SW480 (cell line): ENCODE measurements around the gene IRS2.

Source experiments
- DNase-seq: peaks from one replicate; pipeline ENCODE4 v3.0.0-alpha.2; 2016; ENCODE audit warnings: low spot score

Gene IRS2

DNA sequence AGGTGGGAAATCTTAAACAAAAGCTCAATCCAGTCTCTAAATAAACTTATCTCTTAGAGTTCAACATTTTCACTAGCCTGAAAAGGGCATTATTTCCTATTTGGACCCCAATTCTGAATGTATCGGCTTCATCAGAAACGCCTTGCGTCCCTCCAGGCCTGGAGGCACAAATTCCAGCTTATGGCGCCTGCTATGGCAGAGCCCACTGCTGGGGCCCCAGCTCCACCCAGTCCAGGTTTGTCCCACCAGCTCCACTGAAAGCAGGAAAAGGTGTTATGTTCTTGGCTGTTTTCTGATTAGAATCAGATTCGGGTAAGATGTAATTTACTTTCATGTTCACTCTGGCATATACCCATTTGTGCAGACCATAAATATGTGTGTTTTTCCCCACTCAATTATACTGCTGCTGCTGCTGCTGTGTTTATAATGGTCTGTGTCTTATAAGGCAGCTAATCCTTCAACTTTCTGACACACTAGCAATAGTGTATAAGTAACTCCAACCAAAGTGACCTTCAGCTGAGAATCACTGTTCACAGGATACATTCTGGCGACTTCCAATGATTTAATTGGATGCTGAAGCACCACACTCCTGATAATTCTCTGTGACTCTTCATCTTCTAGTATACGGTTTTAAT lies 6.4 kb downstream of the IRS2 start:
- DNase-seq, result no peak

DNA sequence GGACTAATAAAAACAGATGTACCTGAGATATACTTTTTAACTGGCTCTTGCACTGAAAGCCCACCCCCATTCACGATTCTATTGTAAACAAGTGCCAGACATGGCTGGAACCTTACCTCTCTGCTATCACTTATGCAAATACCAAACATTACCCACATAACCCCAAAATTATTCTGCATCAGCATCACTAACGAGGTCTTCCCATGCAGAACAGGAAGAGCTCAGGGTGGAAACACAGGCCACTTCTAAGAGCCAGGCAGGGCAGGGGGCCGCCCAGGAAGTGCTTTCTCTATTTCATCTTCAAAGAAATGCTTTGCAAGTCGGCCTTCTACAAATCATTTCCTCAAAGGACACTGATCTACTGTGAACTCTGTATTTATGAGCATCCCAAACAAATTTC lies 7.3 kb downstream of the IRS2 start:
- DNase-seq, result peak; percentile 71

DNA sequence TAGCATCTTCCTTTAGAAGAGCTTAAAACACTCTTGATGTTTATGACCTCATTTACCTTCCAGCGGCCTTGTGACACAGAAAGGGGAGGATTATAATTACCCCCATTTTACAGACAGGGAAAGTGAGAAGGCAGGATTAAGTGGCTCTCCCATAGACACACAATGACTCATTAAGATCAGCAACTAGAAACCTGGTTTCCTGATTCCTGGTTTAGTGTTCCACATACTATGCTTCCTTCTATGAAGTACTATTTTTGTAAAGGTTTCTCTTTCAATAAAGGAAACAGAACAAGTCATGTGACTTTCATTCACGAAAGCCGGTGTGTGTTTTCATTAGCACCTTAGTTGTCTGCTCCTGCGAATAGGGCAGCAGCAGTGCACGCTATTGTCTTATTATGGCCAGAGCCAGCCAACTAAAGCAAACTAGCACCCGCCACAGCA lies 8.3 kb downstream of the IRS2 start:
- DNase-seq, result peak; percentile 73

DNA sequence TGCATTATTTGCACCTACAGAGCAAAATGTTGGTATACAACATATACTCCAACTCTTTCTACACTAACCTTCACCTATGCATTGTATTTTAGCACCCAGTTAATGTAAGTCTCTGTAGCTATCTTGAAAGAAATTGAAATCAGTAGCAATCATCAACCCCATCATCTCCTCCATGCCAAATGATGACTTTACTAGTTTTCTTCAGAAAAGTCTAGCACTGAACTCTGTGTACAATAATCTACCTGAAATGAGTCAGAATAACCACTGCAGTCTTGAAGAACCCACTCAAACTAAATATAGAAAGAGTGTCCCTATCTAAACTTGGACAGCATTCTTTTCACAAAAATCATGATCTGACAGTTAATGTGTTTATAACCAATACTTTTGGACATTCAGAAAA lies 9.8 kb downstream of the IRS2 start:
- no peak for DNase-seq

DNA sequence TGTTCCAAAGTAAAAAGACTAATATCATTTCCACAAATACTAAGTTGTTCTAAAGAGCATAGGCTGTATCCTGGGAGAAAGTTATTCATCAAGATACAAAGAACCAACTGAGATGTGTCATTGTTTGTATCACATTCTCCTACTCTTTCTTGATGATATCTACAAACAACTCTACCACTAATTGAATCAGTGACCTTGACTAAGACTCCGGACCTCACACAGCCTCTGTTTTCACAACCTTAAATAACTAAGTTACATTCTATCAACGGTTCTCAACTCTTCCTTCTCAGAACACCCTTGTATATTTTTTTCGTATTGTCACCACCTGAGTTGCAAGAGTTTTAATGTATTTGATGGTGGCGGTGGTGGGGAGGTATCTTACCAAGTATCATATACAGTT lies 12.6 kb downstream of the IRS2 start:
- no peak for DNase-seq

DNA sequence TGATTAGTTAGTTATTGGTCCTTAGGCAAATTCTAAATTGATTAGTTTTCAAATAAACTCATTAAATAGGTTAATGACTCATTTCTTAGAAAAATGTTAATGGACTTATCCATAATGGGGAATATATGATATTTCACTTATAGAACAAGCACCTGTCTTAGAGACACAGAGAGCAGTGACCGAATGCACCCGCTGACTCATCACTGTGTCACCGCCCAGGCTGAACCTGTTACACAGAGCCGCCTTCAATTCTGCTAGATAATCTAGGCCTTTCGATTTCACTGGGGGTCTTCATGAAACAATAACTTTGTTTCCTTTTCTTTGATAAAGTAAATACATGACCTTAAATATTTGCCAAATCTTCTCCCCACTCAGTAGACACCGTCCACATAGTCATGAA lies 13.1 kb downstream of the IRS2 start:
- no peak for DNase-seq

DNA sequence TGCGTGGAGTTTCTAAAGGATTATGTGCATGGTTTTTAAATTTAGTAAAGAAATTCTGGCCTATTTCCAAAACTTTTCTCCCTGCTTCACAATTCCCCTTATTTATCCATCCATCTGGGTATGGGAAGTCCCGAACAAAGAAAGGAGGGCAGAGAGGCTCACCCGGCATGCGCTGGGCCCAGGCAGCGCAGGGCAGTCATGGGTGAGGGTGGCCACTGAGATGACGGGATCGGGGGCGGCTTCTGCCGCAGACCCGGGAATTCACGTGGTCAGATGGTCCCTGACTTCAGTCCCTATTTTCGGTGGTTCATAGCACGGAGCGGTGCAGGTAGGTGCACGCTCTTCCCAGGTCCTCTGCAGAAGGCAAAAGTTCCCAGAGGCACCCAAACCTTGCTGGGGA lies 14.5 kb downstream of the IRS2 start:
- DNase-seq, result no peak

DNA sequence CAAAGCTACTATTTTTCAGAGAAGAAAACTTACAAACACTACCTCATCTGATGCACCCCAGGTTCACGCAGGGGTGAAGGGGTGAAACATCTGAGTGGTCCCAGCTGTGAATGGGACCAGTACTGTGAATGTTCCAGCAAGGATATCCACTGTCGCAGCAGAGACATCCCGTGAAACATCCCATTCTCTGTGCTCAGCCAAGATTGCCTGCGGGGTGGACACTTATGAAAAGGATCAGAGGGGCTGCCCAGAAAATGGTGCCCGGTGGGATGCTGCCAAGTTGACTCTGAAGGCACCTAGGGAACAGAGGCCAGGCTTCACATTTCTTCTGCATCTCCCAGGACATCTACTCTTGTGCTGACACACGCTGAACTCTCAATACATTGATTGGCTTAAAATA lies 15.9 kb downstream of the IRS2 start:
- no peak for DNase-seq

DNA sequence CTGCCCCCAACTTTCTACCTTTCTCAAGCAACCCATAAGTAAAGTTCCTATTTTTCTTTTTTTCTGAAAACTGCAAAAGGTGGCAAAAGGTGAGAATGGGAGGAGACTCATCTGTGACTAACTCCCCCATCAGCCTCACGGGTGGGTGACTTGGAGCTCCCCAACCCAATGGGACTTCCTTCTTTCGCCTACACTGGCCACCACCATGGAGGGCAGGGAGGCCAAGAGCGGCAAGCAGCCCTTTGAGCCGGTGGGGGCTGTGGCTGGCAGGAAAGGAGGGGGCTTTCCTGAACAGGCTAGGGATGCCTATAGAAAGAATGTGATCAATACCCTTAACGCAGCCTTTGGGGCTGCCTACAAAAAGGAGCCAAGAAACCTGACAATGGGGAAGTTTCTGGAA lies 16.5 kb downstream of the IRS2 start:
- DNase-seq, result no peak

DNA sequence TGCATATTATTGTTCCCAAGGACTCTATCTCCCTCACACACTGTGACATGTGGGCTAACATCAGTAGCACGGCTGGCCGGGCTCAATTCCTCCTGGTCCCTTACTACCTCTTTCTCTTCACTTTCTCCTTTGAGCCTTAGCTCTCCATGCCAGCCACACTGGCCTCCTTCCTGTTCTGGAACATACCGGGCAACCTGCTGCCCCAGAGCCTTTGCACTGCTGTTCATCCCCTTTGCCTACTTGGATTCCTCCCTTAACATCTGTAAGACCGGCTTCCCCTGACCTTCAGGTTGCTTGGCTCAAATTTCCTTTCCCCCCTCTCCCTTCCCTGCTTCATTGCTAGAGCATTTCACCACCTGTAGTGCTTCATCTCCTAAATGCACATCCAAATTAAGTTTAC lies 17.1 kb downstream of the IRS2 start:
- no peak for DNase-seq

DNA sequence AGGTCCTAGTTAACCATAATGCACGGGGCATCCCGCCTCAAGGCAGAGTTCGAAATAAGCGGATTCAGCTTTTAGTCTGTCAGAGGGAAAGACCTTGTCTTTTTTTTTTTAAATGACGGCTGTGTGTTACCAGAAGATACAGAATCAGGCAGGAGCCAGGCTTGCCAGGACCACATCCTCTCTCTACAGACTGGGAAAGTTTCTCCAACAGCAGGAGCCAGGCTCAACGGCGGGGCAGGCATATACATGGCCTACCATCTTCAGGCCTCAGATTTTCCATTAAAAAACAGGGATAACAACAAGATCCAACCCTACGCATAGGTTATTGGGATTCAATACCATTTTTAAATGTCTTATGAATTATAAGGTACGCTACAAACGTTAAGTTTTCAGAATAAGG lies 17.8 kb downstream of the IRS2 start:
- no peak for DNase-seq

DNA sequence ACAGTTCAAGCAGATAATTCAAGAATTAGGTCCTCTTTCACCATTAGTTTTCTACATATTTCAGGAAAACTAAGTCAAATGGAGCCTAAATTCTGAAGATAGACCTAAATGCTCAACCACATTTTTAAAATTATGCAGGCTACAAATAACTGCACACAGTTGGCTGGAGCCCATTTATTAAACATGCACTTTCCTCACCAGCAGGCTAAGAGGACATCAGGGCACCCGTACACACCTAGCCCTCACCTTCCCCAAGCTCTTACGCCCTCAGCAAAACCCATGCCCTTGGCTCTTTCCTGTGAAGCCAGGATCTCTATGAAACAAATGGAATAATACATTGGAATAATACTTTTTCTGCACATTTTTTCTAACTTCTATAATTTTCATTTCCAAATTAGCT lies 18.2 kb downstream of the IRS2 start:
- no peak for DNase-seq

DNA sequence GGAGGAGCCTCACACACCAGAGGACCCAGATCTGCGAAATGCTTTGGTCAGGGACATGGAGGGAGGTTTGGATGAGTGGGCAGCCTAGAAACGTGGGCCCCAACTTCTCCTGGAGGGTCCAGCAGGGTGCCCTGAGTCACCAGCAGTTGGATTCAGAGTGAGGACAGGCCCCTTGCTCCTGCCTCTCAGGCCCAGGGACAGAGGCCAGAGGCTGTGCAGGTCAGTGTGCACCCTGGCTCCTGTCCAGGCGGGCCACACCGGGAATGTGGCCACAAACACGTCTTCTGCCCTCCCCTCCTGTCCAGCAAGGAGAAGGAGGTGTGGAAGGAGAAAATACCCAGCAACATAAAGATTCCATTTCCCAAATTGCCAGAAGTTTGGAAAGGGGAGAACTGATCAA lies 19.4 kb downstream of the IRS2 start:
- DNase-seq, result no peak

DNA sequence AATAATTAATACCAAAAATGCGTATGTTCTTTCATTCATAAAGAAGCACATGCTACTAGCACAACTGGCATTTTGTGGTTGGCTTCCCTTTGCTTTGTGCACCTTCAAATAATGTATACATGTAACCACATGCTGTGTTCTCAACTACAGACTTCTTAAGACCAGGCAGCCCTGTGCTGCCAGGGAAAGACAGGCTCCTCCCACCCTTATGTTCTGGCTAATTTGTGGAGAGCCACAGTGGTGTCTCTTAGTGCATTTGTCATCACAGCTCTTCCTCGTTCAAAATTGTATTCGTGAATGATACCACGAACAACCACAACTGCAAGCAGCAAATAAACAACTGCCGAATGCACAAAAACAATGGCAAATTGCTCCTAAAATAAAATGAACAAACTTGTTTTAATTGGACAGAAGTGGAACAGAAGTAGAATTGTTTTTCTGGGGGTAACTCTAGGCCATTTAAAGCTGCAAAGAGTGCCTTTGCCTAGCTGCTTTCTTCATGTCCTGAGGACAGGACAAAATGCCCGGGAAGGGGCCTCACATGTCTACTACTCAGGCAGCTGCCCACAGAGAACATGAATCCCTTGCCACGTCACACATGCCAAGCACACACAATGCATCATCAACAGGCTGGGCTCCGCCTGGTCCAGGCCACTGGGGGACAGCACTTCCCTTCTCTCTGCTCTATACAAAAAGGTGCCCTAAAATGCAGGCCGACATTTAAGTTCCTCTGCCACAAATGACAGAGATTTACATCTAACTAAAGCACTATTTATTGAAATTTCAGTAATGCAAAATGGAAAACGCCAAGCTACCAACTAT lies 21.7 kb downstream of the IRS2 start:
- no peak for DNase-seq

DNA sequence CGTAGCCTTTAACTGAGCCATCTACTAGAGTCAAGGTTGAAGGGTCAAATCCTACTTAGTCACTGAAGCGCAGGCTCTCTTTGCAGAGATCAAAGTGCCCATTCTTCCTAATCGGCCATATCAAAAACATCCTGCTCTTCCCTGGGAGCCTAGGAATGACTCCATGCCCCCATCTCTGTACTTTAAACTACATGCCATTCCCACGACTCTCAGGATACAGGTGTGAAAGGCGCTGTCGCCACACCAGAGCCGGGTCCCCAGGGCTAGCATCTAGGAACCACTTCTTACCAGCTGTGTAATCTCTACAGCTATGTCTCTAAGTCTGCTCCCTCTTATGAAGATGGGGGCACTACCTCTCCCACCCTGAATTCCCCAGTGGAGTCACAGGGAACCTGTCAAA lies 22.3 kb downstream of the IRS2 start:
- DNase-seq, result no peak

DNA sequence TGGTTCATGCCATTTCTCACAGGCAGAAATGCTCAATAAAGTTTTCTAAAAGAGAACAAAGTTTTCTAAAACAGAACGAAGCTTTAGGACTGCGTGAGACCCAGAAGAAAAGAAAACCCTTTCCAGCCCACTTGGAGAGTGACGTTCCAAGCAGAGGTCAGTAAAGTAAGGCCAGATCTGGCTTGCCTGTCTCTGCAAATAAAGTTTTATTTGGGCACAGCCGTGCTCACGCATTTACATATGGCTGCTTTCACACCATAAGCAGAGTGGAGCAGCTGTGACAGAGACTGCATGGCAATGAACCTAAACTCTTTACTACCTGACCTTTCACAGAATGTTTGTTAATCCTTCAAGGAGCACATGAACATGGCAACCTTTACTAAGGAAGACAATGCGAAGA lies 23.6 kb downstream of the IRS2 start:
- no peak for DNase-seq

DNA sequence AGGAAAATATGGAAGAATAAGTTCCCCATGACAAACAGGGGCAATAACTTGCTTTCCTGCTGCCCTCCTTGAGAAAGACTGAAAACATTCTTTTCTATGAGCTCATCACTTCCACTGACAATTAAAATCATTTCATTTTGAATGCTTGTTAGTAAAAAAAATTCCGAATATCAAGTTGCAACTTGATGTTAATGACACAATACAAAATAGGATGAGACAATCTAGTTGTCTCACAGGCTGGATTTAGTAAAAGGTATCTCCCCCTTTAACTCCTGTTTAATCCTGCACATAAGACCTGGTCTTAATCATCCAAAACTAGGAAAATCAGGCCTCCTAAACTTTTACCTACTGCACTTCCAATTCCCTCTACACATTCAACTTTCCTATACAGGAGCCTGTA lies 24.7 kb downstream of the IRS2 start:
- DNase-seq, result no peak

DNA sequence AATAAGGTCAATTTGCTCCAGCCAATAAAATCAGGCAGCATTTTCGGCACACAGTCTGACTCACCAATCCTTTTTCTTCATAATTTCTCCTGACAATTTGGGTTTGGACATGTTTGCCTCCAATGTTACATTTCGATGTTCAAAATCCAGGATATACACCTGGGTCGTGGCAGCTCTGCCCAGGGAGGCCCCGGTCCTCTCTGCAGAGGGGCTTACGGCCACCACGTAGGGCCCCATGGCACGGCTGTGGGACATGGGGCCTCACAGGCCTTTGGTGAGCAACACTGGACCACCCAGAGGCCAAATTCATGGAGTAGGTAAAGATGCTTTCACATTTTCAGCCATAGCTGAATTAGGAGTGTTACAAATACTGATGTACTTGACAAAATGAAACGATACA lies 25.4 kb downstream of the IRS2 start:
- DNase-seq, result no peak

DNA sequence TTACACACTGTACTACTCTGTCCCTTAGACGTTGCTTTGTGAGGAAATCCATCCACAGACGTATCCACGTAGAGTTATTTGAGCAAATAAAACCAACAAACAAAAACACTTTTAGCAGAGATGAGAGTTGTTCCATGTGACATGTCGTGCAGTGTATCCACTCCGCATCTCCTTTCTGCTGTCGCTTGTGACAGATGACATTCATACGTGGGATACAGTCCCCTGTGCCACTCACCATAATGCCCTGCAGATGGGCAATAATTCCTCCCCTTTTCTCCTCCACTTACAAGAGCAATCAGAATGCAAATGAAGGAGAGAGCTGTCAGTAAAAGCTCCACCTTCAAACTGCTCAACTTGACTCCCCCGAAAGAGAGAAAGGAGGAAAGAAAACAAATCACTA lies 26.0 kb downstream of the IRS2 start:
- no peak for DNase-seq

DNA sequence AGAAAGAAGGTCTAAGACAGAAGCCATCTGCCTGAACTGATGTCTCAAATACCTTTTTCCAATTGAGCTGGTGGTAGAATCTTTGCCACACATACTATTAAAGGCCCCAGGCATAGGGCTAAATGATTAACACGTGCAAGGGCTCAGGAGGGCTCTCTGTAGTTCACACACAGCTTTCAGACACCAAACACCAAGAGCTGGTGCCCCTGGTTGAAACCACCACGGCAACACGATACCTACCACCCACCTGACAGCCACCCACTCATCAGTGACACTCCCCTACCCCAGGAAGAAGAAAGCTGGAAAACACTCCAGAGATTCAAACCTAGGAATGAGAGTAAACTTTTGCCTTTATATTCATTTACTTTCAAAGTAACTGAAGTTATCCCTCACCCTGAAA lies 26.8 kb downstream of the IRS2 start:
- no peak for DNase-seq

DNA sequence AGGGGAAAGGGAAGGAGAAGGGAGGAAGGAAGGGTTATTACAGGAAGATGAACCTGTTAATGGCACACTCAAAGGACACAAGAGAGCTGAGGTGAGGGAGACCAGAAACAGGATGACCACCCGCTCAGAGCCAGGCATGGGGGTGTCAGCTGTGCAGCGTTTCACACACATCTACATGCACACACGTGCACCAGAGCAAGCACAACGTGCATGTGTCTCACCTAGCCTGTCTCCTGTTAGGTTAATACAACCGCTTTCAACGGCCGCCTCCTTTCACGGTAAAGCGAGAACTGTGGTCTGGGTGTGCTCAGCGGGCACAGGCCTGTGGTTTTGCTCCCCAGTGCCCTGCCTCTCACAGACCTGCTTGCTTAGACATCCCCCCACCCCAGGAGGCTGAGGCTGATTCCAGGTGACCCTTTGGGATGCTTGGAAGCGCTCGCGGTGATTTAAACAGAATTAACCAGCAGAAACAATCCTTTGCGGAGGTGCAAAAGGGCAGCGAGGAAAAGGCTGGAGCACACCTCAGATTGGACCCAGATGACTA lies 27.4 kb downstream of the IRS2 start:
- no peak for DNase-seq

DNA sequence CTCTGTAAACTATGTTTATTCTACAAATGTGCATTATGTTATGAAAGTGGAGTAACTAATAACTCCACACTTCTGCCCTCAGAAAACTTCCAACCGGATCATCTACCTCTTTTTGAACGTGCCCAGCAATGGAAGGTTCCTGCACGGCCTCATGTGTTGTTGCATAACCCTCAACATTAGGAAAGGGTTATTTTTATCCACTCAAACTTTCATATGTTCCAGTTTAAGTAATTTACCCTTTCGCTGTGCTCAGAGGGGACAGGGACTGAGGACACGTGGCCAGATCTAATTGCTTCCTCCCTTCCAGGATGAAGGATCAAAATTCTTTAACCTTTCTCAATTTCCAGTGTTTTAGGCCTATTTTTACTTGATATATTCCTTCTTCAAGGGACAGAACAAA lies 29.6 kb downstream of the IRS2 start:
- no peak for DNase-seq

DNA sequence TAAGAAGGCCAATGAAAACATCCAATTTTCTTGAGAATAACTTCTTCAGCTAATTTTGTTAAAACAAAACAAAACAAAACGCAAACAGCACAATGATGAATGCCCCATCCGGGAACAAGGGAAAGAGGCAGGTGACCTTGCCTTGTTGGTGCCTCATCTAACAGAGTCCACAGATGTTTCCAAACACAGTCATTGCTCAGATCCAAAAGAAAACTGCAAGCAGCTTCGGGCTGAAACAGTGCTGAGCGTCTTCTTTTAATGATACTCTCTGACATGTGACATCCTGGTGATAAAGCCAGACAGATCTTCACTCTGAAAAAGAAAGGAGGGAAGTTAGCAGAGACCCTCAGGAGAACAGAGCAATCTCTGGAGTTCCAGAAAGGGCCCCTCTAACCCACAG lies 30.4 kb downstream of the IRS2 start:
- no peak for DNase-seq

DNA sequence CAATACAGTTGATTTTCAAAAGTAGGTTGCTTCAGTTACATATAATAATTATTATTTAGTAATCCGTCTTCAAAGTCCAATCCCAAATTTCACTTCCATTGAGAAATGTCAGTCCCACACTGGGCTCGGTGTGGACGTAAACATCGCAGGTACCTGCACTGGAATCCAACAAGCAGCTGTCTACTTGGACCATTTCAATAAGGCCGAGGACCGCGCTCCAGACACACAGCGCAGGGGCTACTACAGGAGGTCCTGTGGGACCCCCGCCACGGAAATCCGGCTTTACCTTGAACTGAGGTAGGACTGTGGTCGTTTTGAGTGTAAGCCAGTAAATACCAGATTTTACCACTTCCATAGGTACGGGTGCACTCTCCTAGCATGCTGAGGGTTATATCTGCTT lies 30.8 kb downstream of the IRS2 start:
- no peak for DNase-seq
